ENCODE measurements around the gene KCNH5.

DNA sequence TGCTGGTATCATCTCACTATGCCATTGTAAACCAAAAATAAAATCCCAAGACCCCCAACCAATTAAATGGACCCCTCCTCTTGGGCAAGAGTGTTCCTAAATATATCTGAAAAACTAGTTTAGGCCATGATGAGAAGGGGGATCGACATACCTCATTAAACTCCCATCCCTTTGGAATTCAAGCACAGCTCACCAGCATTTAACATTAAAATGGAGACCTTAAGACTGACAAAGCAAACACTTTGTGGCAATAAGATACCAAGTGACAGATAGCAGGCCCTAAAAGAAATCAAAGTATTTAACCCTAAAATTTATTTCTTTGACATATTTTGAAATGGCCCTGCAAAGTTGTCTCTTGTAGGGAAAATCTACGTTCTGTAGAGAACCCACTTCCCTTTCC is 387.9 kb downstream of the KCNH5 start:
- no peak for TF ChIP-seq EZH2 (IDR thresholded peaks at IDR 0.05; ENCODE audit: insufficient read depth, low read length)
- TF ChIP-seq CTCF (IDR thresholded peaks at IDR 0.05; ENCODE audit: insufficient read depth, low read depth, low read length) = no peak

Measured in astrocyte (in vitro differentiated cells and primary cell).